Naive thymus-derived CD8-positive, alpha-beta T cell (primary cell): Measurements from ENCODE around the gene CHD1. TPM values are rescaled to one million over a fixed set of nuclear protein-coding genes. Genes with fewer than 3 reads are reported as not detected.
A peak's percentile ranks its signal among the peaks of the same experiment; 100 is the strongest.

ENCODE experiments used
- ATAC-seq, 2 donors: fragments of 150-1000 bp; cut with Tn5 transposase in 1 of 2; sonication (Bioruptor Pico), chemical (Tn5 transposase) in 1 of 2; 1 replicate in 1 of 2; 2 replicates in 1 of 2; pipeline ENCODE4 v1.10.0; 2021; ENCODE audit warnings: mild to moderate bottlenecking in 2 of 2, moderate library complexity in 2 of 2
- POLR2A ChIA-PET: fragments of 350-600 bp; sonication (Branson Sonifier 250); formaldehyde crosslinking; loops from one replicate; lab custom pipeline; 2021; ENCODE audit warnings: antibody characterized with exemption; lab: Charles Lee
- DNase-seq, 10 donors: peaks; one replicate each; pipeline versions ENCODE4 v3.0.0 to v3.0.0-alpha.2; 2020 to 2022
- H3K27ac Mint-ChIP-seq, 10 donors: one replicate each; pipeline ENCODE4 v1.8.0; 2020 to 2022; ENCODE audit warnings: mild to moderate bottlenecking in 10 of 10, mixed read lengths in 10 of 10, moderate library complexity in 4 of 10, inconsistent platforms in 1 of 10
- H3K27me3 Mint-ChIP-seq, 5 donors: one replicate each; pipeline ENCODE4 v1.8.0; 2021 to 2022; ENCODE audit warnings: mixed read lengths in 5 of 5
- H3K36me3 Mint-ChIP-seq, 3 donors: one replicate each; pipeline ENCODE4 v1.8.0; 2020 to 2022; ENCODE audit warnings: mixed read lengths in 3 of 3, mild to moderate bottlenecking in 2 of 3, inconsistent platforms in 1 of 3
- H3K4me1 Mint-ChIP-seq, 4 donors: one replicate each; pipeline ENCODE4 v1.8.0; 2021 to 2022; ENCODE audit warnings: mixed read lengths in 4 of 4
- H3K4me3 Mint-ChIP-seq, 10 donors: one replicate each; pipeline ENCODE4 v1.8.0; 2020 to 2022; ENCODE audit warnings: mild to moderate bottlenecking in 10 of 10, mixed read lengths in 10 of 10, moderate library complexity in 6 of 10, inconsistent platforms in 1 of 10
- H3K9me3 Mint-ChIP-seq, 9 donors: one replicate each; pipeline ENCODE4 v1.8.0; 2020 to 2022; ENCODE audit warnings: mixed read lengths in 9 of 9, mild to moderate bottlenecking in 3 of 9, inconsistent platforms in 1 of 9, moderate library complexity in 1 of 9
- polyA plus RNA-seq, 3 donors: library from polyadenylated mRNA; unstranded; fragments of 300-500 nt; fragmentation: Illumina TruSeq; gene quantifications; one replicate each; pipeline ENCODE4 v1.2.3, GENCODE V29; 2021
- total RNA-seq, 8 experiments: library from RNA in 2 of 8; stranded (reverse) in 2 of 8; gene quantifications; one replicate each; pipeline ENCODE4 v1.2.3 and lab custom pipeline; 2021 to 2026

The CHD1 gene
- total and polyA plus RNA-seq, 5 experiments from 2014 or later: 8.6 to 97.5 (median 9.4) TPM

DNA sequence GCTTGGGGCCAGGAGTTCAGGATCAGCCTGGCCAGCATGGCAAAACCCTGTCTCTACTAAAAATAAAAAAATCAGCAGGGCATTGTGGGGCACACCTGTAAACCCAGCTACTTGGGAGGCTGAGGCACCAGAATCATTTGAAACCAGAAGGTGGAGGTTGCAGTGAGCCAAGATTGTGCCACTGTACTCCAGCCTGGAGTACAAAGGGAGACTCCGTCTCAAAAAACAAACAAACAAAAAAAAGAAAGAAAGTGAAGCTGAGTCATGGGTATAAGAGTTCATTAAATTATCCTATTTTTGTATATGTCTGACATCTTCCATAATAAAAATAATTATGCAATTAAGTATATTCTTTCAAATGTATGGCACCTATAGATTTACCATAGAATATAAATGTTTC, 37.2 kb downstream of the CHD1 start:
- H3K36me3 Mint-ChIP-seq: peaks cover 4 to 90% (median 23%) of the 10 kb centered on the region in 3 donors
- H3K4me3 Mint-ChIP-seq: no peak overlapping the region
- no peak for ATAC-seq
- peak overlapping the region in 2 of 10 donors; percentile 13 to 59 for H3K27ac Mint-ChIP-seq
- POLR2A ChIA-PET: no interaction called here
- no peak for DNase-seq
- no peaks in the 10 kb centered on the region for H3K9me3 Mint-ChIP-seq
- no peaks in the 10 kb centered on the region for H3K27me3 Mint-ChIP-seq
- peaks cover 0 to 4% (median under 1%) of the 10 kb centered on the region in 4 donors for H3K4me1 Mint-ChIP-seq

DNA sequence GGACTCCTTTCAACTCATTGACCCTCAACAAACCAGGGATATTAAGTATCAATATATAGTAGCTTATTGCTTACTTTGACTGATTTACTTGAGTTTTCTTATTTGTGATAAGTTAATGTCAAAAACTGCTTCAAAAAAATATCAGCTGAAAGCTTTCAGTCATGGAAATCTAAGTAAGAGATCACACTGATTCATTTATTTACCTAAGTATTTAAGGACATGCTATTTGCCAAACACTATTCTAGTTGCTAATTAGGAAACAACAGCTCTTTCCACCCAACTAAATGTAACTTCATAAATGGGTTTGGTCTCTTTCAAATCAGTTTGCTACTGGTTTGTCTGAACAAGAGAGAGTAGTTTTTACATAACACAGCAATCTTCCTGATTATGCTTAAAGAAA, 48.2 kb downstream of the CHD1 start:
- POLR2A ChIA-PET: no interaction called here
- Mint-ChIP-seq H3K4me3 (no peak overlapping the region), H3K27ac (peak overlapping the region in 7 of 10 donors; percentile 33 to 81 (median 56)), H3K9me3 (no peaks in the 10 kb centered on the region), H3K36me3 (peaks cover 6 to 96% (median 32%) of the 10 kb centered on the region in 3 donors), H3K27me3 (no peaks in the 10 kb centered on the region), H3K4me1 (peaks cover 3 to 18% (median 12%) of the 10 kb centered on the region in 4 donors)
- DNase-seq: no peak
- ATAC-seq: no peak

GRCh38 chr5:98880151-98880550, 48.7 kb downstream of the CHD1 start:
- POLR2A ChIA-PET: no interaction called here
- peaks cover 6 to 96% (median 30%) of the 10 kb centered on the region in 3 donors for H3K36me3 Mint-ChIP-seq
- DNase-seq (no peak), ATAC-seq (no peak)
- H3K9me3 Mint-ChIP-seq: no peaks in the 10 kb centered on the region
- peak overlapping the region in 5 of 10 donors; percentile 33 to 84 (median 60) for H3K27ac Mint-ChIP-seq
- H3K4me1 Mint-ChIP-seq: peaks cover 3 to 18% (median 12%) of the 10 kb centered on the region in 4 donors
- no peak overlapping the region for H3K4me3 Mint-ChIP-seq
- H3K27me3 Mint-ChIP-seq: no peaks in the 10 kb centered on the region

- Mint-ChIP-seq H3K27me3 (no peaks in the 10 kb centered on the region), H3K27ac (peak overlapping the region in 5 of 10 donors; percentile 14 to 73 (median 40)), H3K9me3 (no peaks in the 10 kb centered on the region), H3K4me1 (peaks cover 3 to 18% (median 11%) of the 10 kb centered on the region in 4 donors), H3K4me3 (no peak overlapping the region), H3K36me3 (peaks cover 9 to 83% (median 26%) of the 10 kb centered on the region in 3 donors)
- no peak for ATAC-seq
- no peak for DNase-seq
- POLR2A ChIA-PET: interaction anchor here (0.7 kb wide), 1 partner anchor 1763 kb away, joined by 3 read pairs; no protein-coding TSS in a partner anchor
Measured at GRCh38 chr5:98877600-98877999, 51.2 kb downstream of the CHD1 start.

DNA sequence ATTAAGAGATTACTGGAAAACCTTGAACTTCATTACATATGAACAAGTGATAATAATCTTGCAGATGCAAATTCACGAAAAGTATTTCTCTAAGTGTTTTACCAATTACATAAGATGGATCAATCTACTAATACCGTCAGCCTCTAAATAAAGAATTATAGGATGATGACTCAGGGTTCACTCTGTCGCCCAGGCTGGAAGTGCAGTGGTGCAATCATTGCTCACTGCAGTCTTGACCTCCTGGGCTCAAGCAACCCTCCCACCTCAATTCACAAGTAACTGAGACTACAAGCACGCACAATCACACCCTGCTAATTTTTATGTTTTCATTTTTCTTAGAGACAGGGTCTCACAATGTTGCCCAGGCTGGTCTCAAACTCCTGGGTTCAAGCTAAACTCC, 56.1 kb downstream of the CHD1 start:
- peaks cover 0 to 3% (median 2%) of the 10 kb centered on the region in 4 donors for H3K4me1 Mint-ChIP-seq
- no peak overlapping the region for H3K4me3 Mint-ChIP-seq
- POLR2A ChIA-PET: no interaction called here
- H3K9me3 Mint-ChIP-seq: no peaks in the 10 kb centered on the region
- DNase-seq: no peak
- H3K27me3 Mint-ChIP-seq: no peaks in the 10 kb centered on the region
- H3K27ac Mint-ChIP-seq: no peak overlapping the region
- H3K36me3 Mint-ChIP-seq: peaks cover 10 to 82% (median 18%) of the 10 kb centered on the region in 3 donors
- ATAC-seq: no peak

- H3K4me3 Mint-ChIP-seq: no peak overlapping the region
- no peaks in the 10 kb centered on the region for H3K9me3 Mint-ChIP-seq
- H3K27me3 Mint-ChIP-seq: no peaks in the 10 kb centered on the region
- no peaks in the 10 kb centered on the region for H3K4me1 Mint-ChIP-seq
- peaks cover 9 to 86% (median 28%) of the 10 kb centered on the region in 3 donors for H3K36me3 Mint-ChIP-seq
- POLR2A ChIA-PET: no interaction called here
- DNase-seq (no peak), ATAC-seq (no peak)
- H3K27ac Mint-ChIP-seq: peak overlapping the region in 4 of 10 donors; percentile 41 to 76 (median 58)
Measured at GRCh38 chr5:98865690-98866089, 63.1 kb downstream of the CHD1 start.

GRCh38 chr5:98847054-98847453, 81.8 kb downstream of the CHD1 start:
- H3K4me1 Mint-ChIP-seq: no peaks in the 10 kb centered on the region

DNA sequence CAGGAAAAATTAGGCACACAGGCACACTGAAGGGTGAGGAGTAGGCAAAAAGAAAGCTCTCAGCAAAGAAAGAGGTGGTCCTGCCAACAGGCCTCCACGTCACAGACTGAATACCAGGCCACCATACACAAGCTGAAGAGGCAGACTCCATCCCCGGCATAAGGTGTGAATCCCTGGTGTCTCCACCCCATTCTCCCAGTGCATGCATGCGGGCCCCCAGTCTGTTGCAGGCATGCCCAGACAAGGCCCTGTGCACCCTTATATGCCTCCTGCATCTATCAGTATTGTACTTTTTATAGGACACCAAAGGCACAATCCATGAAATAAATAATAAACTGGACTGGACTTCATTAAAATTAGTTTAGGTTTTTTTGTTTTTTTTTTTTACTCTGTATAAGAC, 82.3 kb downstream of the CHD1 start:
- no peak overlapping the region for H3K4me3 Mint-ChIP-seq
- POLR2A ChIA-PET: no interaction called here
- H3K4me1 Mint-ChIP-seq: no peaks in the 10 kb centered on the region
- peaks cover 0 to 1% (median 0%) of the 10 kb centered on the region in 5 donors for H3K27me3 Mint-ChIP-seq
- ATAC-seq (no peak), DNase-seq (no peak)
- peaks cover 0 to 6% (median 0%) of the 10 kb centered on the region in 9 donors for H3K9me3 Mint-ChIP-seq
- no peak overlapping the region for H3K27ac Mint-ChIP-seq
- H3K36me3 Mint-ChIP-seq: peaks cover 0 to 1% (median 0%) of the 10 kb centered on the region in 3 donors

More at GRCh38 chr5:98847054-98847453, 81.8 kb downstream of the CHD1 start:
- ATAC-seq (no peak), DNase-seq (no peak)
- H3K27ac Mint-ChIP-seq: no peak overlapping the region
- no peak overlapping the region for H3K4me3 Mint-ChIP-seq
- H3K36me3 Mint-ChIP-seq: no peaks in the 10 kb centered on the region
- POLR2A ChIA-PET: no interaction called here
- peaks cover 0 to 6% (median 0%) of the 10 kb centered on the region in 9 donors for H3K9me3 Mint-ChIP-seq
- H3K27me3 Mint-ChIP-seq: no peaks in the 10 kb centered on the region

GRCh38 chr5:98845878-98846277, 82.9 kb downstream of the CHD1 start:
- Mint-ChIP-seq H3K27ac (no peak overlapping the region), H3K4me3 (no peak overlapping the region), H3K4me1 (no peaks in the 10 kb centered on the region), H3K27me3 (peaks cover 0 to 1% (median 0%) of the 10 kb centered on the region in 5 donors), H3K9me3 (peaks cover 0 to 6% (median 0%) of the 10 kb centered on the region in 9 donors), H3K36me3 (peaks cover 0 to 1% (median 0%) of the 10 kb centered on the region in 3 donors)
- DNase-seq (no peak), ATAC-seq (no peak)
- POLR2A ChIA-PET: no interaction called here

DNA sequence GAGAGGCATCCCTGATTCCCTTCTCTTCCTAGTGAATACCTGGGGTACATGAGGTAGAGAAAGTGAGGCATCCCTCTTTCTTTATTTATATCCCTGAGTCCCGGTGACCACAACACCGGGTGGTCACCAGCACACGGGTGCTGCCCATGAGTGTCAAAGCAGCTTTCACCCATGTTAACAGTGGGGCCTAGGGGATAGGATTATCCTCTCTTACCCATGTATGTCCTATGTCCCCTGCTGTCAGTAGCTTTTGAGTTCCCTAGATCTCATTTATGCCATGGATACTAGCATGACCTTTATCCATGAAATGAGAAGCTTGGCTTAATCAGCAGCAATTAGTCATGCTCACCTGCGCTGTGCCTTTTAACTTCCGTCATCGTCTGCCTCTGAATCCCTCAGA, 83.9 kb downstream of the CHD1 start:
- Mint-ChIP-seq H3K4me3 (no peak overlapping the region), H3K4me1 (peaks cover 0 to 2% (median 1%) of the 10 kb centered on the region in 4 donors), H3K27ac (no peak overlapping the region), H3K9me3 (peaks cover 0 to 6% (median 0%) of the 10 kb centered on the region in 9 donors), H3K36me3 (peaks cover 0 to 1% (median 0%) of the 10 kb centered on the region in 3 donors), H3K27me3 (peaks cover 0 to 1% (median 0%) of the 10 kb centered on the region in 5 donors)
- POLR2A ChIA-PET: no interaction called here
- ATAC-seq (no peak), DNase-seq (no peak)

GRCh38 chr5:98843481-98843880, 85.3 kb downstream of the CHD1 start:
- no peak for ATAC-seq
- H3K9me3 Mint-ChIP-seq: peaks cover 0 to 6% (median 0%) of the 10 kb centered on the region in 9 donors
- H3K4me3 Mint-ChIP-seq: no peak overlapping the region
- peaks cover 0 to 4% (median 0%) of the 10 kb centered on the region in 5 donors for H3K27me3 Mint-ChIP-seq
- peaks cover 0 to 6% (median 4%) of the 10 kb centered on the region in 4 donors for H3K4me1 Mint-ChIP-seq
- no peak overlapping the region for H3K27ac Mint-ChIP-seq
- POLR2A ChIA-PET: interaction anchor here (0.7 kb wide), 1 partner anchor 67 kb away, joined by 4 read pairs; no protein-coding TSS in a partner anchor
- DNase-seq: no peak
- peaks cover 0 to 1% (median 0%) of the 10 kb centered on the region in 3 donors for H3K36me3 Mint-ChIP-seq

DNA sequence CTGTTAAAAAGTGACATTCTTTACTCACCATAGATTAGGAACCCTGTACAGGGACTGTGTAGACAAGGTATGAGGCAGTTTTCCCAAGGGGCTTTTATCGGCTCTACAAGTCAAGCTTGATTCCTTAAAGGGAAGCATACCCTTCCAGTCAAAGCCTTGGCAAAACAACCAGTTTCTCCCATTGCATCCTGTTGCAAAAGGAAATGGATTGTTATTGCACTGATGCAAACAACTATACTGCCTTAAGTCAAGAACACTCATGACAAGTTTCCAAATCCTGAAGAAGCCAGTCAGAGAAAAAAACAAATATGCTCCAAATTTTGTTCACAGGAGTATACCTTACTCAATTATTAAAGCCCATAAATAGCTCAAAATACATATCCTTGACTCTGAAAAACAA, 87.9 kb downstream of the CHD1 start:
- POLR2A ChIA-PET: no interaction called here
- peaks cover 0 to 6% (median 0%) of the 10 kb centered on the region in 9 donors for H3K9me3 Mint-ChIP-seq
- peaks cover 4 to 8% (median 5%) of the 10 kb centered on the region in 3 donors for H3K36me3 Mint-ChIP-seq
- no peak for ATAC-seq
- no peak overlapping the region for H3K27ac Mint-ChIP-seq
- peaks cover 0 to 4% (median 0%) of the 10 kb centered on the region in 5 donors for H3K27me3 Mint-ChIP-seq
- H3K4me1 Mint-ChIP-seq: peaks cover 0 to 6% (median 4%) of the 10 kb centered on the region in 4 donors
- H3K4me3 Mint-ChIP-seq: no peak overlapping the region
- DNase-seq: no peak

- DNase-seq (no peak), ATAC-seq (peak; percentile 42)
- Mint-ChIP-seq H3K4me3 (peak overlapping the region in 8 of 10 donors; percentile 11 to 63 (median 49)), H3K27ac (no peak overlapping the region), H3K27me3 (peaks cover 0 to 4% (median 0%) of the 10 kb centered on the region in 5 donors), H3K4me1 (peaks cover 0 to 6% (median 4%) of the 10 kb centered on the region in 4 donors), H3K36me3 (peaks cover 5 to 12% (median 6%) of the 10 kb centered on the region in 3 donors), H3K9me3 (peaks cover 0 to 6% (median 0%) of the 10 kb centered on the region in 9 donors)
- POLR2A ChIA-PET: no interaction called here
Measured at GRCh38 chr5:98839469-98840383, 89.1 kb downstream of the CHD1 start.
